Osteocyte (in vitro differentiated cells): ENCODE results near the gene MISP. TPM values are rescaled to one million over a fixed set of nuclear protein-coding genes. Genes with fewer than 3 reads are reported as not detected.

Source experiments
- DNase-seq: peaks from one replicate; pipeline ENCODE4 v3.0.0; 2021; ENCODE audit warnings: mixed read lengths; ENCODE audit not compliant: unreplicated experiment; ENCODE audit errors: extremely low spot score
- H3K27ac Mint-ChIP-seq: one replicate; pipeline ENCODE4 v1.8.0; 2021; ENCODE audit warnings: mild to moderate bottlenecking, mixed read lengths; ENCODE audit not compliant: unreplicated experiment
- H3K27me3 Mint-ChIP-seq: one replicate; pipeline ENCODE4 v1.8.0; 2021; ENCODE audit warnings: mixed read lengths; ENCODE audit not compliant: unreplicated experiment
- H3K36me3 Mint-ChIP-seq: one replicate; pipeline ENCODE4 v1.8.0; 2021; ENCODE audit warnings: mixed read lengths; ENCODE audit not compliant: unreplicated experiment
- H3K4me1 Mint-ChIP-seq: one replicate; pipeline ENCODE4 v1.8.0; 2021; ENCODE audit warnings: mixed read lengths; ENCODE audit not compliant: unreplicated experiment
- H3K4me3 Mint-ChIP-seq: one replicate; pipeline ENCODE4 v1.8.0; 2021; ENCODE audit warnings: mild to moderate bottlenecking, moderate library complexity, mixed read lengths; ENCODE audit not compliant: unreplicated experiment
- H3K9me3 Mint-ChIP-seq: one replicate; pipeline ENCODE4 v1.8.0; 2021; ENCODE audit warnings: mixed read lengths; ENCODE audit not compliant: unreplicated experiment
- CTCF ChIP-seq: fragments of 200-600 bp; sonication (generic); IDR thresholded peaks from 2 replicates; pipeline ENCODE4 v1.5.0; 2021; ENCODE audit warnings: antibody characterized with exemption, mild to moderate bottlenecking, moderate library complexity
- total RNA-seq: library from RNA; stranded (reverse); gene quantifications from 2 replicates; pipeline ENCODE4 v1.2.1, GENCODE V29; 2021

MISP gene
- total RNA-seq, 1 donor from 2014 or later = 1.3 TPM

GRCh38 chr19:806815-807421 lies 56.0 kb downstream of the MISP start:
- Mint-ChIP-seq H3K27ac (peak overlapping the region; percentile 43), H3K27me3 (no peaks in the 10 kb centered on the region), H3K4me3 (no peak overlapping the region), H3K36me3 (peaks cover 30% of the 10 kb centered on the region), H3K9me3 (no peaks in the 10 kb centered on the region), H3K4me1 (peaks cover 22% of the 10 kb centered on the region)
- DNase-seq = no peak
- TF ChIP-seq CTCF = no peak

GRCh38 chr19:807627-808422 lies 56.9 kb downstream of the MISP start:
- Mint-ChIP-seq H3K9me3 (no peaks in the 10 kb centered on the region), H3K36me3 (peaks cover 28% of the 10 kb centered on the region), H3K4me1 (peaks cover 14% of the 10 kb centered on the region), H3K4me3 (no peak overlapping the region), H3K27me3 (no peaks in the 10 kb centered on the region), H3K27ac (peak overlapping the region; percentile 43)
- no peak for DNase-seq
- no peak for TF ChIP-seq CTCF

- H3K27ac Mint-ChIP-seq = no peak overlapping the region
- H3K4me3 Mint-ChIP-seq = no peak overlapping the region
- H3K27me3 Mint-ChIP-seq = no peaks in the 10 kb centered on the region
- DNase-seq = no peak
- H3K4me1 Mint-ChIP-seq = peaks cover 8% of the 10 kb centered on the region
- no peak for TF ChIP-seq CTCF
- H3K36me3 Mint-ChIP-seq = peaks cover 25% of the 10 kb centered on the region
- H3K9me3 Mint-ChIP-seq = no peaks in the 10 kb centered on the region
These were observed 57.5 kb downstream of the MISP start for GRCh38 chr19:808423-808775.

- DNase-seq = no peak
- Mint-ChIP-seq H3K4me3 (no peak overlapping the region), H3K4me1 (peaks cover 6% of the 10 kb centered on the region), H3K36me3 (peaks cover 27% of the 10 kb centered on the region), H3K9me3 (no peaks in the 10 kb centered on the region), H3K27me3 (no peaks in the 10 kb centered on the region), H3K27ac (no peak overlapping the region)
- TF ChIP-seq CTCF = no peak
These were observed 59.4 kb downstream of the MISP start for GRCh38 chr19:810077-810855.
